Camera-type eye (tissue), 1 donor: ENCODE results near the gene PTPRE. TPM values are rescaled to one million over a fixed set of nuclear protein-coding genes. Genes with fewer than 3 reads are reported as not detected.

Experiments used
- total RNA-seq: library from RNA; depleted of rRNA; stranded (reverse); fragments of >200 nt; gene quantifications from one replicate; pipeline ENCODE4 v1.2.3, GENCODE V29; 2014

The PTPRE gene
- 12.6 TPM for total RNA-seq

GRCh38 chr10:127906548-127907377 is at the start of gene PTPRE:
Gene PTPRE, plus strand, starts transcription at chr10:127907103. Its CDS starts 133,779 bp downstream, at chr10:128040882.

GRCh38 chr10:127892743-127893142 is 14.2 kb upstream of the PTPRE start, which contains the start of gene CLRN3:
Gene CLRN3, minus strand, starts transcription at chr10:127892941. Its CDS starts 157 bp downstream, at chr10:127892784.

GRCh38 chr10:128125944-128126764 is 219.3 kb downstream of the PTPRE start, which contains the start of gene MKI67:
Gene MKI67, minus strand, starts transcription at chr10:128126423. Its CDS starts 756 bp downstream, at chr10:128125667.

Other genes with a start within 250 kb of the PTPRE start
- not detected for gene FOXI2, start 169.9 kb upstream of the PTPRE start, total RNA-seq
- gene CLRN3, start 14.2 kb upstream of the PTPRE start, total RNA-seq, result not detected
- 16.4 TPM for gene MKI67, start 219.3 kb downstream of the PTPRE start, total RNA-seq